ENCODE measurements around the gene SF3B4.

DNA sequence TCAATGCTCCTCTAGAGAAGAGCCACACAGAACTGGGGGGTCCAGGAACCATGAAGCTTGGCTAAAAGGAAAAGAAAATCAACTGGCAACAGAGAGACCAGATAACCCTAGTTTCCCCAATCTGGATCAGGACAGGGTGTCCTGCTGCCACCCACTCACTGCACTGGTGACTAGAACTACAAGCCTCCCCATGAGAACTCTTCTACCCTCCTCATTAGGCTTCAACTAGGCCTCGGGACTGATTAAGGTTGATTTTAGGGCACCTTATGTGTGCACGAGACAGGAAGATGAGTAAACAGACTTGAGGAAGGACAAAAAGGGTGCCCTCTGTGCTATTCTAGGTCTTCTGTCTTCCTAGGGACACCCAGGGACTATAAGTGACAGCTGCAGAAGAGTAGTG lies 2.3 kb upstream of the SF3B4 start:
- TF ChIP-seq POLR2AphosphoS5 (IDR thresholded peaks at IDR 0.05; ENCODE audit: low read depth, low read length) (no peak), REST (IDR thresholded peaks at IDR 0.05; ENCODE audit: insufficient read depth in 1 of 2, low read depth in 2 of 2, low read length in 2 of 2) (no peak), SIN3A (IDR thresholded peaks at IDR 0.05; ENCODE audit: borderline replicate concordance, insufficient read depth, low read length) (no peak)
